ENCODE data around the gene TBC1D13. TPM values are rescaled to one million over a fixed set of nuclear protein-coding genes. Genes with fewer than 3 reads are reported as not detected.
A peak's percentile ranks its signal among the peaks of the same experiment; 100 is the strongest.

Gene TBC1D13
- total and polyA plus RNA-seq, 2 of the 13 experiments (the other 11 are each of a cell fraction or from before 2014, with no cell fraction given) = 17.9 to 19.7 TPM

- peak; percentile 92; the same call in 1 of the 2 replicates for TF ChIP-seq ZNF598 (CRISPR knock-in tag; IDR thresholded peaks at IDR 0.05; ENCODE audit: borderline replicate concordance)
- TF ChIP-seq ZBTB20 (CRISPR knock-in tag; IDR thresholded peaks at IDR 0.05; ENCODE audit: borderline replicate concordance, low read depth) = peak; percentile 85
- peak; percentile 87; the same call in 1 of the 2 replicates for TF ChIP-seq IRF2 (CRISPR knock-in tag; IDR thresholded peaks at IDR 0.05)
- TF ChIP-seq U2AF1 (optimal IDR thresholded peaks at IDR 0.05; ENCODE audit: low read depth, low read length) = no peak
- TF ChIP-seq RBM39 (IDR thresholded peaks at IDR 0.05; ENCODE audit: low read depth, low read length, poor library complexity, severe bottlenecking) = peak; percentile 66
- peak; percentile 96 for TF ChIP-seq ZNF616 (CRISPR knock-in tag; IDR thresholded peaks at IDR 0.05; ENCODE audit: low read depth)
- TF ChIP-seq BORCS8-MEF2B (CRISPR knock-in tag; IDR thresholded peaks at IDR 0.05) = peak; percentile 98
- no peak for TF ChIP-seq ZFP62 (CRISPR knock-in tag; IDR thresholded peaks at IDR 0.05)
- TF ChIP-seq YY1 (IDR thresholded peaks at IDR 0.05; ENCODE audit: insufficient read depth, insufficient replicate concordance, low read depth, low read length) = peak; percentile 85
- peak; percentile 26; the same call in 1 of the 2 replicates for TF ChIP-seq JUND (CRISPR knock-in tag; IDR thresholded peaks at IDR 0.05)
- TF ChIP-seq ZNF292 (CRISPR knock-in tag; IDR thresholded peaks at IDR 0.05; ENCODE audit: borderline replicate concordance, low read depth) = no peak
- peak; percentile 81; the same call in 1 of the 2 replicates for TF ChIP-seq THAP8 (CRISPR knock-in tag; IDR thresholded peaks at IDR 0.05; ENCODE audit: borderline replicate concordance)
- TF ChIP-seq ZNF670 (CRISPR knock-in tag; IDR thresholded peaks at IDR 0.05; ENCODE audit: borderline replicate concordance) = peak; percentile 98
- no peak for TF ChIP-seq ZBTB21 (CRISPR knock-in tag; IDR thresholded peaks at IDR 0.05)
- TF ChIP-seq ZBTB40 (IDR thresholded peaks at IDR 0.05) = no peak
- peak; percentile 91 for TF ChIP-seq ZBTB40 (CRISPR knock-in tag; IDR thresholded peaks at IDR 0.05)
- peak; percentile 99 for TF ChIP-seq ZNF556 (CRISPR knock-in tag; IDR thresholded peaks at IDR 0.05; ENCODE audit: borderline replicate concordance)
- no peak for TF ChIP-seq CREM (IDR thresholded peaks at IDR 0.05)
- TF ChIP-seq CREM (CRISPR knock-in tag; IDR thresholded peaks at IDR 0.05) = no peak
- TF ChIP-seq CEBPG (CRISPR knock-in tag; IDR thresholded peaks at IDR 0.05) = peak; percentile 80
Observed at GRCh38 chr9:128786681-128787601, at the start of gene TBC1D13 (continued).
